ENCODE measurements around the gene SPOCD1. TPM values are rescaled to one million over a fixed set of nuclear protein-coding genes. Genes with fewer than 3 reads are reported as not detected.

SPOCD1 gene
- total and polyA plus RNA-seq, 2 experiments from 2014 or later, result 0.73 to 1.3 TPM

DNA sequence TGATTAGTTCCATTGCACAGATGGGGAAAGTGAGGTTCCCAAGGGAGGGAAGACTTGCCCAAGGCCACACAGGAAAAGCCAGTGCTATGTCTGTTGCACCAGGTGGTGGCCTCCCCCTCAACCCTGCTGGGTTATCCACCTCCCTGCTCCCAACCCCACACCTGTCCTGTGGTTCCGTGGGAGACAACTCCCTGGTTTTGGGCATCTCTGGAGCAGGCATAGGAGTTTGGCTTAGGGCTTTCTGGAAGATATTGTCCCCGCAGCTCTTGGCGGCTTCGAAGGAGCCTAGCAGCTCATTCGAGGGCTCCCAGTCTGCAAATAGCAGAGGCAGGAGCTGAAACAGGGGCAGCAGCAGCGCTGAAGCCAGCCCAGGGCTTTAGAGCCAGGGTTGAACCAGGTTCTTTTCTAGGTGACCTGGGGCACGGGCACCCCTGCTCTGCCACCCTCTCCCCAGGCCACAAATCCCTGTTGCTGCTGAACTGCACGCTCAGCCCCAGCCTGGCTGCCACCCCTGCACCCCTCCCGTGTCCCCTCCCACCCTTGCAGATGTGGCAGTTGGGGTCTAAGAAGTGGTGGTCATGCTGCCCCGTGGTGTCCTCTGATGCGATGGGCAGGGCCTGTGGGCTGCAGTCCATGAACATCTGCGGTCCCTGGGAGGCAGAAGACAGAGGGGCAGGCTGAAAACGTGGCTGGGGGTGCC lies 22.1 kb downstream of the SPOCD1 start:
- H3K27ac ChIP-seq (ENCODE audit: low read depth), result no peak overlapping the region
- H3K4me1 Mint-ChIP-seq, result peaks cover 14% of the 10 kb centered on the region
- no peak for DNase-seq (ENCODE audit: low spot score)
- H3F3A ChIP-seq (replicated peaks; ENCODE audit: low read depth), result 0 out of 2 replicates have a peak, but pooled peaks cover 3% of the 10 kb centered on the region
- no peak overlapping the region for H3K4me2 ChIP-seq
- H4K20me1 ChIP-seq (replicated peaks; ENCODE audit: insufficient read depth), result no peaks in the 10 kb centered on the region
- no peaks in the 10 kb centered on the region for H3K9me3 Mint-ChIP-seq
- no peak overlapping the region for H2AFZ ChIP-seq
- no peaks in the 10 kb centered on the region for H3K27me3 ChIP-seq (ENCODE audit: insufficient read depth)
- ATAC-seq, result no peak
- TF ChIP-seq, protein P1, sequence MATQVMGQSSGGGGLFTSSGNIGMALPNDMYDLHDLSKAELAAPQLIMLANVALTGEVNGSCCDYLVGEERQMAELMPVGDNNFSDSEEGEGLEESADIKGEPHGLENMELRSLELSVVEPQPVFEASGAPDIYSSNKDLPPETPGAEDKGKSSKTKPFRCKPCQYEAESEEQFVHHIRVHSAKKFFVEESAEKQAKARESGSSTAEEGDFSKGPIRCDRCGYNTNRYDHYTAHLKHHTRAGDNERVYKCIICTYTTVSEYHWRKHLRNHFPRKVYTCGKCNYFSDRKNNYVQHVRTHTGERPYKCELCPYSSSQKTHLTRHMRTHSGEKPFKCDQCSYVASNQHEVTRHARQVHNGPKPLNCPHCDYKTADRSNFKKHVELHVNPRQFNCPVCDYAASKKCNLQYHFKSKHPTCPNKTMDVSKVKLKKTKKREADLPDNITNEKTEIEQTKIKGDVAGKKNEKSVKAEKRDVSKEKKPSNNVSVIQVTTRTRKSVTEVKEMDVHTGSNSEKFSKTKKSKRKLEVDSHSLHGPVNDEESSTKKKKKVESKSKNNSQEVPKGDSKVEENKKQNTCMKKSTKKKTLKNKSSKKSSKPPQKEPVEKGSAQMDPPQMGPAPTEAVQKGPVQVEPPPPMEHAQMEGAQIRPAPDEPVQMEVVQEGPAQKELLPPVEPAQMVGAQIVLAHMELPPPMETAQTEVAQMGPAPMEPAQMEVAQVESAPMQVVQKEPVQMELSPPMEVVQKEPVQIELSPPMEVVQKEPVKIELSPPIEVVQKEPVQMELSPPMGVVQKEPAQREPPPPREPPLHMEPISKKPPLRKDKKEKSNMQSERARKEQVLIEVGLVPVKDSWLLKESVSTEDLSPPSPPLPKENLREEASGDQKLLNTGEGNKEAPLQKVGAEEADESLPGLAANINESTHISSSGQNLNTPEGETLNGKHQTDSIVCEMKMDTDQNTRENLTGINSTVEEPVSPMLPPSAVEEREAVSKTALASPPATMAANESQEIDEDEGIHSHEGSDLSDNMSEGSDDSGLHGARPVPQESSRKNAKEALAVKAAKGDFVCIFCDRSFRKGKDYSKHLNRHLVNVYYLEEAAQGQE (IDR thresholded peaks at IDR 0.05; ENCODE audit: unreplicated experiment), result no peak
- TF ChIP-seq ZNF331 (CRISPR knock-in tag; IDR thresholded peaks at IDR 0.05; ENCODE audit: low read depth), result no peak
- TF ChIP-seq ZNF114 (CRISPR knock-in tag; IDR thresholded peaks at IDR 0.05), result no peak
- no peak for TF ChIP-seq NANOG (IDR thresholded peaks at IDR 0.05; ENCODE audit: borderline replicate concordance)
- no peak for TF ChIP-seq STAT1 (IDR thresholded peaks at IDR 0.05; ENCODE audit: unreplicated experiment)
- TF ChIP-seq, protein P2, sequence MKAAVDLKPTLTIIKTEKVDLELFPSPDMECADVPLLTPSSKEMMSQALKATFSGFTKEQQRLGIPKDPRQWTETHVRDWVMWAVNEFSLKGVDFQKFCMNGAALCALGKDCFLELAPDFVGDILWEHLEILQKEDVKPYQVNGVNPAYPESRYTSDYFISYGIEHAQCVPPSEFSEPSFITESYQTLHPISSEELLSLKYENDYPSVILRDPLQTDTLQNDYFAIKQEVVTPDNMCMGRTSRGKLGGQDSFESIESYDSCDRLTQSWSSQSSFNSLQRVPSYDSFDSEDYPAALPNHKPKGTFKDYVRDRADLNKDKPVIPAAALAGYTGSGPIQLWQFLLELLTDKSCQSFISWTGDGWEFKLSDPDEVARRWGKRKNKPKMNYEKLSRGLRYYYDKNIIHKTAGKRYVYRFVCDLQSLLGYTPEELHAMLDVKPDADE (IDR thresholded peaks at IDR 0.05), result no peak
- no peak for TF ChIP-seq POLR2AphosphoS5 (IDR thresholded peaks at IDR 0.05; ENCODE audit: low read depth)
- TF ChIP-seq, protein P3, sequence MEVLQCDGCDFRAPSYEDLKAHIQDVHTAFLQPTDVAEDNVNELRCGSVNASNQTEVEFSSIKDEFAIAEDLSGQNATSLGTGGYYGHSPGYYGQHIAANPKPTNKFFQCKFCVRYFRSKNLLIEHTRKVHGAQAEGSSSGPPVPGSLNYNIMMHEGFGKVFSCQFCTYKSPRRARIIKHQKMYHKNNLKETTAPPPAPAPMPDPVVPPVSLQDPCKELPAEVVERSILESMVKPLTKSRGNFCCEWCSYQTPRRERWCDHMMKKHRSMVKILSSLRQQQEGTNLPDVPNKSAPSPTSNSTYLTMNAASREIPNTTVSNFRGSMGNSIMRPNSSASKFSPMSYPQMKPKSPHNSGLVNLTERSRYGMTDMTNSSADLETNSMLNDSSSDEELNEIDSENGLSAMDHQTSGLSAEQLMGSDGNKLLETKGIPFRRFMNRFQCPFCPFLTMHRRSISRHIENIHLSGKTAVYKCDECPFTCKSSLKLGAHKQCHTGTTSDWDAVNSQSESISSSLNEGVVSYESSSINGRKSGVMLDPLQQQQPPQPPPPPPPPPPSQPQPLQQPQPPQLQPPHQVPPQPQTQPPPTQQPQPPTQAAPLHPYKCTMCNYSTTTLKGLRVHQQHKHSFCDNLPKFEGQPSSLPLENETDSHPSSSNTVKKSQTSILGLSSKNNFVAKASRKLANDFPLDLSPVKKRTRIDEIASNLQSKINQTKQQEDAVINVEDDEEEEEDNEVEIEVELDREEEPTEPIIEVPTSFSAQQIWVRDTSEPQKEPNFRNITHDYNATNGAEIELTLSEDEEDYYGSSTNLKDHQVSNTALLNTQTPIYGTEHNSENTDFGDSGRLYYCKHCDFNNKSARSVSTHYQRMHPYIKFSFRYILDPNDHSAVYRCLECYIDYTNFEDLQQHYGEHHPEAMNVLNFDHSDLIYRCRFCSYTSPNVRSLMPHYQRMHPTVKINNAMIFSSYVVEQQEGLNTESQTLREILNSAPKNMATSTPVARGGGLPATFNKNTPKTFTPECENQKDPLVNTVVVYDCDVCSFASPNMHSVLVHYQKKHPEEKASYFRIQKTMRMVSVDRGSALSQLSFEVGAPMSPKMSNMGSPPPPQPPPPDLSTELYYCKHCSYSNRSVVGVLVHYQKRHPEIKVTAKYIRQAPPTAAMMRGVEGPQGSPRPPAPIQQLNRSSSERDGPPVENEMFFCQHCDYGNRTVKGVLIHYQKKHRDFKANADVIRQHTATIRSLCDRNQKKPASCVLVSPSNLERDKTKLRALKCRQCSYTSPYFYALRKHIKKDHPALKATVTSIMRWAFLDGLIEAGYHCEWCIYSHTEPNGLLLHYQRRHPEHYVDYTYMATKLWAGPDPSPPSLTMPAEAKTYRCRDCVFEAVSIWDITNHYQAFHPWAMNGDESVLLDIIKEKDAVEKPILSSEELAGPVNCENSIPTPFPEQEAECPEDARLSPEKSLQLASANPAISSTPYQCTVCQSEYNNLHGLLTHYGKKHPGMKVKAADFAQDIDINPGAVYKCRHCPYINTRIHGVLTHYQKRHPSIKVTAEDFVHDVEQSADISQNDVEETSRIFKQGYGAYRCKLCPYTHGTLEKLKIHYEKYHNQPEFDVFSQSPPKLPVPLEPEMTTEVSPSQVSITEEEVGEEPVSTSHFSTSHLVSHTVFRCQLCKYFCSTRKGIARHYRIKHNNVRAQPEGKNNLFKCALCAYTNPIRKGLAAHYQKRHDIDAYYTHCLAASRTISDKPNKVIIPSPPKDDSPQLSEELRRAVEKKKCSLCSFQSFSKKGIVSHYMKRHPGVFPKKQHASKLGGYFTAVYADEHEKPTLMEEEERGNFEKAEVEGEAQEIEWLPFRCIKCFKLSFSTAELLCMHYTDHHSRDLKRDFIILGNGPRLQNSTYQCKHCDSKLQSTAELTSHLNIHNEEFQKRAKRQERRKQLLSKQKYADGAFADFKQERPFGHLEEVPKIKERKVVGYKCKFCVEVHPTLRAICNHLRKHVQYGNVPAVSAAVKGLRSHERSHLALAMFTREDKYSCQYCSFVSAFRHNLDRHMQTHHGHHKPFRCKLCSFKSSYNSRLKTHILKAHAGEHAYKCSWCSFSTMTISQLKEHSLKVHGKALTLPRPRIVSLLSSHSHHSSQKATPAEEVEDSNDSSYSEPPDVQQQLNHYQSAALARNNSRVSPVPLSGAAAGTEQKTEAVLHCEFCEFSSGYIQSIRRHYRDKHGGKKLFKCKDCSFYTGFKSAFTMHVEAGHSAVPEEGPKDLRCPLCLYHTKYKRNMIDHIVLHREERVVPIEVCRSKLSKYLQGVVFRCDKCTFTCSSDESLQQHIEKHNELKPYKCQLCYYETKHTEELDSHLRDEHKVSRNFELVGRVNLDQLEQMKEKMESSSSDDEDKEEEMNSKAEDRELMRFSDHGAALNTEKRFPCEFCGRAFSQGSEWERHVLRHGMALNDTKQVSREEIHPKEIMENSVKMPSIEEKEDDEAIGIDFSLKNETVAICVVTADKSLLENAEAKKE (CRISPR knock-in tag; IDR thresholded peaks at IDR 0.05), result no peak
- TF ChIP-seq CREB1 (CRISPR knock-in tag; IDR thresholded peaks at IDR 0.05; ENCODE audit: low read depth), result no peak
- TF ChIP-seq, protein P4, sequence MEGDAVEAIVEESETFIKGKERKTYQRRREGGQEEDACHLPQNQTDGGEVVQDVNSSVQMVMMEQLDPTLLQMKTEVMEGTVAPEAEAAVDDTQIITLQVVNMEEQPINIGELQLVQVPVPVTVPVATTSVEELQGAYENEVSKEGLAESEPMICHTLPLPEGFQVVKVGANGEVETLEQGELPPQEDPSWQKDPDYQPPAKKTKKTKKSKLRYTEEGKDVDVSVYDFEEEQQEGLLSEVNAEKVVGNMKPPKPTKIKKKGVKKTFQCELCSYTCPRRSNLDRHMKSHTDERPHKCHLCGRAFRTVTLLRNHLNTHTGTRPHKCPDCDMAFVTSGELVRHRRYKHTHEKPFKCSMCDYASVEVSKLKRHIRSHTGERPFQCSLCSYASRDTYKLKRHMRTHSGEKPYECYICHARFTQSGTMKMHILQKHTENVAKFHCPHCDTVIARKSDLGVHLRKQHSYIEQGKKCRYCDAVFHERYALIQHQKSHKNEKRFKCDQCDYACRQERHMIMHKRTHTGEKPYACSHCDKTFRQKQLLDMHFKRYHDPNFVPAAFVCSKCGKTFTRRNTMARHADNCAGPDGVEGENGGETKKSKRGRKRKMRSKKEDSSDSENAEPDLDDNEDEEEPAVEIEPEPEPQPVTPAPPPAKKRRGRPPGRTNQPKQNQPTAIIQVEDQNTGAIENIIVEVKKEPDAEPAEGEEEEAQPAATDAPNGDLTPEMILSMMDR (conservative IDR thresholded peaks at IDR 0.05; ENCODE audit: low read depth in 2 of 2), result no peak
- TF ChIP-seq JUNB (IDR thresholded peaks at IDR 0.05; ENCODE audit: unreplicated experiment), result no peak
- no peak for TF ChIP-seq EZH2phosphoT487 (IDR thresholded peaks at IDR 0.05; ENCODE audit: unreplicated experiment)
- TF ChIP-seq EZH2 (IDR thresholded peaks at IDR 0.05; ENCODE audit: low read depth, unreplicated experiment), result no peak
- no peak overlapping the region for H3K4me3 Mint-ChIP-seq
- peaks cover 3% of the 10 kb centered on the region; the same call in 1 of the 2 replicates for H3K4me1 ChIP-seq (ENCODE audit: insufficient read depth)
- H3K27ac Mint-ChIP-seq, result no peak overlapping the region
- H3K4me3 ChIP-seq, result no peak overlapping the region
- H3K36me3 Mint-ChIP-seq (ENCODE audit: low read depth), result no peaks in the 10 kb centered on the region
- peaks cover 16% of the 10 kb centered on the region for H3K27me3 Mint-ChIP-seq (ENCODE audit: insufficient read depth, low read depth, poor library complexity)
- no peaks in the 10 kb centered on the region for H3K9me2 ChIP-seq (ENCODE audit: insufficient read depth)
- no peaks in the 10 kb centered on the region for H3K36me3 ChIP-seq (ENCODE audit: insufficient read depth)
- H3K79me2 ChIP-seq (replicated peaks; ENCODE audit: insufficient read depth), result no peaks in the 10 kb centered on the region

All from GM23338 (cell line).